Lower lobe of right lung (tissue), 2 donors: ENCODE data around the gene VPS8. TPM values are rescaled to one million over a fixed set of nuclear protein-coding genes. Genes with fewer than 3 reads are reported as not detected.
A peak's percentile ranks its signal among the peaks of the same experiment; 100 is the strongest.

Source experiments
- ATAC-seq, 2 donors: fragments of 200-7000 bp; cut with Tn5 transposase; one replicate each; pipeline ENCODE4 v1.9.1; 2020 to 2022; ENCODE audit warnings: mild to moderate bottlenecking in 2 of 2, moderate library complexity in 2 of 2
- DNase-seq: peaks from one replicate; pipeline ENCODE4 v3.0.0-alpha.2; 2020
- H3K27ac ChIP-seq: fragments of 200-600 bp; one replicate; pipeline ENCODE4 v1.8.0; 2022
- H3K27me3 ChIP-seq: fragments of 200-600 bp; one replicate; pipeline ENCODE4 v1.8.0; 2022; ENCODE audit warnings: low read depth
- H3K36me3 ChIP-seq: fragments of 200-600 bp; one replicate; pipeline ENCODE4 v1.8.0; 2022; ENCODE audit warnings: mild to moderate bottlenecking
- H3K4me1 ChIP-seq: fragments of 200-600 bp; one replicate; pipeline ENCODE4 v1.8.0; 2022
- H3K4me3 ChIP-seq: fragments of 200-600 bp; one replicate; pipeline ENCODE4 v1.8.0; 2022; ENCODE audit warnings: mild to moderate bottlenecking
- H3K9me3 ChIP-seq: fragments of 200-600 bp; one replicate; pipeline ENCODE4 v1.8.0; 2022
- CTCF ChIP-seq: fragments of 200-600 bp; IDR thresholded peaks from one replicate; pipeline ENCODE4 v1.8.0; 2022; ENCODE audit warnings: antibody characterized with exemption, mild to moderate bottlenecking
- intact Hi-C: fragments of 100-400 bp; cut with DNase I; formaldehyde crosslinking; loops from one replicate; pipeline ENCODE4 v1.11.0; 2022
- total RNA-seq: library from RNA; stranded (reverse); fragmentation: NEBNext Ultra II Directional; extraction: Animal tissue kit (Norgen Biotek cat#: 25700); gene quantifications from one replicate; pipeline ENCODE4 v1.2.1, GENCODE V29; 2021
- donor health status: DM: no; HTN: yes; CAD: no; lungs with severe emphysema.

Gene VPS8
- total RNA-seq, 1 donor from 2014 or later = 84.7 TPM

GRCh38 chr3:184802150-184802549, 9.8 kb upstream of the VPS8 start:
- H3K4me1 ChIP-seq = peaks cover 23% of the 10 kb centered on the region

GRCh38 chr3:184804801-184805200, 7.2 kb upstream of the VPS8 start:
- peak overlapping the region; percentile 53 for H3K27ac ChIP-seq
- intact Hi-C loops = no loop called here

More at GRCh38 chr3:184802150-184802549, 9.8 kb upstream of the VPS8 start:
- Histone ChIP-seq H3K27me3 (no peaks in the 10 kb centered on the region), H3K27ac (no peak overlapping the region), H3K36me3 (no peaks in the 10 kb centered on the region), H3K9me3 (no peaks in the 10 kb centered on the region), H3K4me3 (no peak overlapping the region)
- no peak for ATAC-seq
- intact Hi-C loops = no loop called here
- DNase-seq = no peak
- TF ChIP-seq CTCF = no peak

GRCh38 chr3:184805351-184806038, 6.5 kb upstream of the VPS8 start:
- TF ChIP-seq CTCF = no peak
- DNase-seq (no peak), ATAC-seq (peak; percentile 69 to 76)
- Histone ChIP-seq H3K4me3 (no peak overlapping the region), H3K4me1 (peaks cover 23% of the 10 kb centered on the region), H3K27ac (peak overlapping the region; percentile 54), H3K27me3 (no peaks in the 10 kb centered on the region), H3K36me3 (no peaks in the 10 kb centered on the region), H3K9me3 (no peaks in the 10 kb centered on the region)
- intact Hi-C loops = no loop called here

More at GRCh38 chr3:184804801-184805200, 7.2 kb upstream of the VPS8 start:
- ATAC-seq (no peak), DNase-seq (no peak)
- Histone ChIP-seq H3K9me3 (no peaks in the 10 kb centered on the region), H3K27me3 (no peaks in the 10 kb centered on the region), H3K4me1 (peaks cover 23% of the 10 kb centered on the region), H3K36me3 (no peaks in the 10 kb centered on the region), H3K4me3 (no peak overlapping the region)
- TF ChIP-seq CTCF = no peak

- Histone ChIP-seq H3K4me1 (peaks cover 28% of the 10 kb centered on the region), H3K27ac (no peak overlapping the region), H3K4me3 (no peak overlapping the region), H3K27me3 (no peaks in the 10 kb centered on the region), H3K9me3 (no peaks in the 10 kb centered on the region), H3K36me3 (no peaks in the 10 kb centered on the region)
- ATAC-seq (no peak), DNase-seq (no peak)
- TF ChIP-seq CTCF = no peak
- intact Hi-C loops = no loop called here
Observed at GRCh38 chr3:184806567-184807271, 5.2 kb upstream of the VPS8 start.

GRCh38 chr3:184807549-184807948, 4.4 kb upstream of the VPS8 start:
- intact Hi-C loops = no loop called here
- DNase-seq = no peak

More at GRCh38 chr3:184807549-184807948, 4.4 kb upstream of the VPS8 start:
- Histone ChIP-seq H3K9me3 (no peaks in the 10 kb centered on the region), H3K4me1 (peaks cover 28% of the 10 kb centered on the region), H3K27me3 (no peaks in the 10 kb centered on the region), H3K27ac (no peak overlapping the region), H3K36me3 (no peaks in the 10 kb centered on the region), H3K4me3 (no peak overlapping the region)
- no peak for TF ChIP-seq CTCF
- ATAC-seq = no peak
